Measurements from ENCODE around the gene FAM83G.
"Not testable (repeated sequence)": the region's sequence is repeated elsewhere in the genome, so short reads cannot be mapped to it uniquely, and the experiment has no call there.

FAM83G gene, protein sequence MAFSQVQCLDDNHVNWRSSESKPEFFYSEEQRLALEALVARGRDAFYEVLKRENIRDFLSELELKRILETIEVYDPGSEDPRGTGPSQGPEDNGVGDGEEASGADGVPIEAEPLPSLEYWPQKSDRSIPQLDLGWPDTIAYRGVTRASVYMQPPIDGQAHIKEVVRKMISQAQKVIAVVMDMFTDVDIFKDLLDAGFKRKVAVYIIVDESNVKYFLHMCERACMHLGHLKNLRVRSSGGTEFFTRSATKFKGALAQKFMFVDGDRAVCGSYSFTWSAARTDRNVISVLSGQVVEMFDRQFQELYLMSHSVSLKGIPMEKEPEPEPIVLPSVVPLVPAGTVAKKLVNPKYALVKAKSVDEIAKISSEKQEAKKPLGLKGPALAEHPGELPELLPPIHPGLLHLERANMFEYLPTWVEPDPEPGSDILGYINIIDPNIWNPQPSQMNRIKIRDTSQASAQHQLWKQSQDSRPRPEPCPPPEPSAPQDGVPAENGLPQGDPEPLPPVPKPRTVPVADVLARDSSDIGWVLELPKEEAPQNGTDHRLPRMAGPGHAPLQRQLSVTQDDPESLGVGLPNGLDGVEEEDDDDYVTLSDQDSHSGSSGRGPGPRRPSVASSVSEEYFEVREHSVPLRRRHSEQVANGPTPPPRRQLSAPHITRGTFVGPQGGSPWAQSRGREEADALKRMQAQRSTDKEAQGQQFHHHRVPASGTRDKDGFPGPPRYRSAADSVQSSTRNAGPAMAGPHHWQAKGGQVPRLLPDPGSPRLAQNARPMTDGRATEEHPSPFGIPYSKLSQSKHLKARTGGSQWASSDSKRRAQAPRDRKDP

DNA sequence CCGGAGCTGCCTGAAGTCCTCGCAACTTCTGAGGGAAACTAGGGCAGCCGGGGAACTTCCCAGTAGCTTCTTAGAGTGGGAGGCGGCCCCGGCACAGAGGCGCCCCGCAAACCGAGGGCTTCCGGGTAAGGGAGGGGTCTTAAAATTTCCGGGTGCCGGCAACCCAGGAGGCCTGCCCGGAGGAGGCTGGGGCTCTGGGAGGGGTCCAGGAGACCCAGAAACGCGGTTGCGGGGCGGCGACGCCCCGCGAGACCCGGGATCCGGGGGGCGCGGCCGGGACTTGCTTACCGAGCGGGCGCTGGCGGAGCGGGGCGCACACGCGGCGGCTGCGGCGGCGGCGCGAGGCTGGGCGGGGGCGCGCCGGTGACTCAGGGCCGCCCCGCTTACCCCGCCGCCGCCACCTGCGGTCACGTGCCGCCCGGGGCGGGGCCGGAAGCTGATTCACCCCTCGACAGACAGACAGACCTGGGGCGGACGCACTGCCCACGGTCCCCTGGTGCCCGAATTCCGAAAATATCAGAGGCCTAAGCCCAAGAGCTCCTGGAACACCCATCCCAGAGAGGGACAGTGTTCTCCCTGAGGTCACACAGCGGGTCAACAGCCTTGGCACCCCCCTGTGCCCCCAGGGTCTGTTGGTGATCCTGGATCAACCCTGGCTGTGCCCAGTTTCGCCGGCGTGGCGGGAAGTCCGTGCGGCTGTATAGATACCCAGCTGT lies at the start of gene FAM83G:
Gene FAM83G (minus strand): TSS at position 344 of the 716 bp plus-strand sequence. CDS start 723 bp downstream, outside the sequence.
- no peak for TF ChIP-seq CTCF (IDR thresholded peaks at IDR 0.05; ENCODE audit: low read length, missing control alignments)
- H3K4me3 ChIP-seq (replicated peaks; ENCODE audit: low read depth, low read length), result peak within 1 kb of the TSS; percentile 61
- peak; percentile 46 for DNase-seq (ENCODE audit: low read depth)

DNA sequence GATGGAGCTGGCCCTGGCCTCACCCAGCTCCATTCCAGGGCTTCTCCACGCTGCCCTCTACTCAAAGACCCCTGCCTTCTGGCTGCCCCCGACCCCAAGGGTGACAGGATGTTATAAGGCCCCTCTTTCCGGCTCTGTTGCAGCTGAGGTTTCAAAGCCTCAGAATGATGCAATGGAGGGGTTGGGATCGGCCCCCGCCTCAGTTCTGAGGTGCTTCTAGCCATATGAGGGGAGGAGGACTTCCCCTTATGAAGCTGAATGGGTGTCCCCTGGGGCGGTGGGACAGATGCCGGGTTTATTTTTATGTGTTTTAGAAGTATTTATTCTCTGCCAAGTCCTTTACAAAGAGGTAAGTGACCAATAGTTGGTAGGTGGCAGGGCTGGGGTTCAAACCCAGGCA lies 44.3 kb upstream of the FAM83G start:
- not testable (repeated sequence) for DNase-seq (ENCODE audit: low read depth); H3K4me3 ChIP-seq (replicated peaks; ENCODE audit: low read depth, low read length)

DNA sequence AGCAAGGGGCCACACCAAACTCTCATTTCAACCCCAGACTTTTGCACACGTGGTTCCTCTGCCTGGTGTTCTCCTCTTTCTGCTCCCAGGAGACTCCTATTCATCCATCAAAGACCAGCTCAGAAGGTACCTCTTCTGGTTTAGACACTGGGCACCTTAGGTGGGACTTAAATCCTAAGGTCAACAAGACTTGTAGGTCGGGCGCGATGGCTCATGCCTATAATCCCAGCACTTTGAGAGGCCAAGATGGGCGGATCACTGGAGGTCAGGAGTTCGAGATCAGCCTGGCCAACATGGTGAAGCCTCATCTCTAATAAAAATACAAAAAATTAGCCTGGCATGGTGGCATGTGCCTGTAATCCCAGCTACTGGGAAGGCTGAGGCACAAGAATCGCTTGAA lies 42.9 kb upstream of the FAM83G start:
- H3K4me3 ChIP-seq (replicated peaks; ENCODE audit: low read depth, low read length); DNase-seq (ENCODE audit: low read depth): not testable (repeated sequence)

GRCh38 chr17:19046782-19047375 lies 42.3 kb upstream of the FAM83G start, which contains the start of gene GRAP:
TSS of gene GRAP (minus strand) at chr17:19046957. CDS start at chr17:19046926, 31 bp downstream.
- not testable (repeated sequence) for DNase-seq (ENCODE audit: low read depth); H3K4me3 ChIP-seq (replicated peaks; ENCODE audit: low read depth, low read length)

DNA sequence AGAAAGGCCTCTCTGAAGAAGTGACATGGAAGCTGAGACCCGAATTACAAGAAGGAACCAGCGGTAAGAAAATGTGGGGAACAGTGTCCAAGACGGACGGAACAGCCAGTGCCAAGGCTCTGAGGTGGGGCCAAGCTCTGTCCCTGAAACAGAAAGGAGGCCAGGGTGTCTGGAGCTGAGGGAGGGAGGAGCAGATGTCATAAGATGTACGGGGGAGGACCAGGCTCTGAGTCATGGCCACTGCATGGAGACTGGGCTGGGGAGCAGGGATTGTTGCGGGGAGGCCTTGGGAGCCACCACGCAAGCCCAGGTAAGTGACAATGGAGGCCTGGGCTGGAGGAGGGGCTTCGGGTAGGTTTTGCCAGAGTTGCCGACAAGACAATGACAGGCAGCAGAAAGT lies 40.1 kb upstream of the FAM83G start:
- not testable (repeated sequence) for H3K4me3 ChIP-seq (replicated peaks; ENCODE audit: low read depth, low read length); DNase-seq (ENCODE audit: low read depth)

DNA sequence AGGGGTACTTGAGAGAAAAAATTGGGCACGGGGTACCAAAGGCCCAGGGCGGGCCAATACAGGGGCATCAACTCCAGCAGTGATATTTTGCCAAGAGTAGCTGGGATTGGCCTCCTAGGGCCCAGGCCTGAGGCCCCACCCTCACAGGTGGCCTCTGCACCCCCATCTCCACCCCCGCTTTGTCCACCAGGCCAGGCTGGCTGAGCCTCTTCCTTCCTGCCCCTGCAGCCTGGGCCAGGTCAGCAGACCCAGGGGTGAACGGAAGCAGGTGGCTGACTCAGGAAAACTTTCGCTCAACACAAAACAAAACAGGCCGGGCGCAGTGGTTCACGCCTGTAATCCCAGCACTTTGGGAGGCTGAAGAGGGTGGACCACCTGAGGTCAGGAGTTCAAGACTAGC lies 38.5 kb upstream of the FAM83G start:
- not testable (repeated sequence) for DNase-seq (ENCODE audit: low read depth); H3K4me3 ChIP-seq (replicated peaks; ENCODE audit: low read depth, low read length)

DNA sequence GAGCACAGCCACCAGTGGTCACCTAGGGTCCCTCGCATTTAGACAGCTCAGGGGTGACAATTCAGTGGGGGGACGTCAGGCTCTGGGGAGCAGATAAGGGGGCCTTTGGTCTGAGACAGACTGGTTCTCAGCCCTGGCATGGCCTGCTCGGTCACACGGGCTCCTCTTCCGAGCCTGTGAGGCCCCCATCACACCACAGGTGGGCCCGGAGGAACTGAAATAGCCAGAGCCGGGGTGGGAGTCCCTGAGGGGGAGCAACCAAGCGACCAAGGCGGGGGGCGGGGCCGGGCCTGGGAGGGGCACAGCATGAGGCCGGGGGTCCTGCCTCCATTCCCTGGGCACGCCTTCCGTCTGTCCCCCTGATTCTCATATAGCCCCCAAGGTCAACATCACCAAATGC lies 37.8 kb upstream of the FAM83G start:
- DNase-seq (ENCODE audit: low read depth); H3K4me3 ChIP-seq (replicated peaks; ENCODE audit: low read depth, low read length): not testable (repeated sequence)

DNA sequence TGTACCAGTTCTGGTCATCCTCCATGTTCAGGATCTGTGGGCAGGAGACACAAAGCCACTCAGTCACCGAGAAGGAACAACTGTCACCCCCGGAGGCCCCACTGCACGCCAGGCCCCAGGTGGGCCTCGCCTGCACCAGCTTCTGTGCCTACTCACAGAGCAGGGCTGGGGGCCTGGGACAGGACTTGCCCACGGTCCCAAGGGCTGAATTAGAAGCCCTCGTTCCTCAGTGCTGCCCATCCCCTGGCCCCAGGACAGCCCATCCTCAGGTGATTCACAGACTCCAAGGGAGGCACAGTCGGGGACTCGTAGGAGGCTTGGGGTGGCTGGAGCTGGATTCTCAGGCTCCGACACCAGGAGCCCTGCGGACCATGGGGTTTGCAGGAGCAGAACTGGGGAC lies 37.3 kb upstream of the FAM83G start:
- H3K4me3 ChIP-seq (replicated peaks; ENCODE audit: low read depth, low read length); DNase-seq (ENCODE audit: low read depth): not testable (repeated sequence)

- not testable (repeated sequence) for DNase-seq (ENCODE audit: low read depth); H3K4me3 ChIP-seq (replicated peaks; ENCODE audit: low read depth, low read length)
Measured at GRCh38 chr17:19040350-19040749, 35.8 kb upstream of the FAM83G start.

DNA sequence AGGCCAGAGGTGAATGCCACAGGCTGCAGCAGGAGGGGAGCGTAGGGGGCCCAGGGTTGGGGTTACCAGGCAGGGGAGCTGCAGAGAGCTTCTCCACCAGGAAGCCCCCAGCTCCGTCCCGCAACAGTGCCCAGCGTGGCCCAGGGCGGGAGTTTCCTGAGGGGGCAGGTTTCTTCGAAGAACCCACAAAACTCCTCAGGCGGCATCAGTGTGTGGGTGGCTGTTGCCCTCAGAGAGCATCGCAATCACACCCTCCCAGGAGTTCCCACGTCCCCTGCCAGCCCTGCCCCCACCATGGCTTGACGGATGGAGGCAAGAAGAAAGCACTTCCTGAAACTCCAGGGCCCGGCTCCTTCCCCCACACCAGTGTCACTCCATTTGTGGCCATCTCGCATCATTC lies 34.2 kb upstream of the FAM83G start:
- DNase-seq (ENCODE audit: low read depth); H3K4me3 ChIP-seq (replicated peaks; ENCODE audit: low read depth, low read length): not testable (repeated sequence)

- DNase-seq (ENCODE audit: low read depth), result not testable (repeated sequence)
Measured at GRCh38 chr17:19038007-19038406, 33.4 kb upstream of the FAM83G start.

DNA sequence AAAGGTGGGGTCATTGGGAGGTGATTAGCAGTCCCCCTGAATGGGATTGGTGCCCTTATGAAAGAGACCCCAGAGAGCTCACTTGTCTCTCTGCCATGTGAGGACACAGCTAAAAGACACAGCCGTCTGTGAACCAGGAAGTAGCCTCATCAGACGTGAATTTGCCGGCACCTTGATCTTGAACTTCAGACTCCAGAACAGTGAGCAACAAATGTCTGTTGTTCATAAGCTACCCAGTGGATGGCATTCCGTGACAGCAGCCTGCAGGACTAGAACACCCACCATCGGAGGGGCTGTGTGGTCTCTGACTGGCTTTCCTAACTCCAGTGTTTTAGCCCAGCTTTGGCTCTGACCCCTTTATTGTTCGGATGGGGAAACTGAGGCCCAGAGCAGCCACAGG lies 33.0 kb upstream of the FAM83G start:
- DNase-seq (ENCODE audit: low read depth); H3K4me3 ChIP-seq (replicated peaks; ENCODE audit: low read depth, low read length): not testable (repeated sequence)

More at GRCh38 chr17:19038007-19038406, 33.4 kb upstream of the FAM83G start:
- not testable (repeated sequence) for H3K4me3 ChIP-seq (replicated peaks; ENCODE audit: low read depth, low read length)

GRCh38 chr17:19036186-19036585 lies 31.6 kb upstream of the FAM83G start:
- not testable (repeated sequence) for H3K4me3 ChIP-seq (replicated peaks; ENCODE audit: low read depth, low read length); DNase-seq (ENCODE audit: low read depth)

DNA sequence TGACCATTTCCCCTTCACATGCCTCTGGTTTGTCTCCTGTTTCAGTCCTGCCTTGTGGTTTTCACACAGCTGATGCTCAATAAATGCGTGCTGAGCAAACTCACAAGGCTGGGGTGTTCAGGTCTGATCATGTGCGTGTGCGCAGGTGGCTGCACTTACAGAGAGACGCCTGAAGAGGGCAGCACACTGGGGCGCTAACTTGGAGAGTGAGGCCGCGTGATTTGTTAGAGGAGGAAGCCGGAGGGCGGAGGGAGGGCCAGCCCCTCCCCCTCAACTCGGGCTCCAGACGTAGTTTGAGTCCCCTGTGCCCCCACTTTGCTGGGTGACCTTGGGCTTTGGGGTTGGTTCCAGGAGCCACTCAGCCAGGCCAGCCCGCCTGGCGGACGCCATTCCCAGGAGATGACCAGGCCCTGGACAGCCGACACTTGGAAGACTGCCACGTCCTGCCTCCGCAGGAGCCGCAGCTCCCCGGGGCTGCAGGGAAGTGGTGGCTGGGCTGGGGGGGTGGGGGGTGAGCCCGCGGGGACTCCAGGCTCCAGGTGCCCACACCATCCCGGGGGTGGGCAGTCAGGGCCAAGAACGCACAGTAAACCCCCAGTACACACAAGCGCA lies 27.9 kb upstream of the FAM83G start:
- not testable (repeated sequence) for DNase-seq (ENCODE audit: low read depth); H3K4me3 ChIP-seq (replicated peaks; ENCODE audit: low read depth, low read length)
